Fibroblast of villous mesenchyme (primary cell): ENCODE results near the gene SLC22A2. TPM values are rescaled to one million over a fixed set of nuclear protein-coding genes. Genes with fewer than 3 reads are reported as not detected.
"Not testable (repeated sequence)": the region's sequence is repeated elsewhere in the genome, so short reads cannot be mapped to it uniquely, and the experiment has no call there.

ENCODE experiments used
- DNase-seq: peaks from one replicate; pipeline ENCODE4 v3.0.0-alpha.2; 2010; ENCODE audit warnings: low read depth
- H3K4me3 ChIP-seq: 2 replicates; pipeline ENCODE4 v1.5.1; 2011; ENCODE audit warnings: low read depth, mild to moderate bottlenecking, low read length
- total RNA-seq: library from RNA; depleted of rRNA; stranded (reverse); fragments of >200 nt; gene quantifications from 2 replicates; pipeline ENCODE4 v1.2.3, GENCODE V29; 2012
- TF ChIP-seq, protein P1 (sequence below): IDR thresholded peaks from 2 replicates; pipeline ENCODE4 v1.5.1; 2012; ENCODE audit warnings: low read depth, mild to moderate bottlenecking, low read length; ENCODE audit not compliant: insufficient read depth

SLC22A2 gene
- total RNA-seq, 1 donor = under 0.01 TPM

GRCh38 chr6:160238278-160238711, 20.3 kb downstream of the SLC22A2 start:
- TF ChIP-seq, protein P1, sequence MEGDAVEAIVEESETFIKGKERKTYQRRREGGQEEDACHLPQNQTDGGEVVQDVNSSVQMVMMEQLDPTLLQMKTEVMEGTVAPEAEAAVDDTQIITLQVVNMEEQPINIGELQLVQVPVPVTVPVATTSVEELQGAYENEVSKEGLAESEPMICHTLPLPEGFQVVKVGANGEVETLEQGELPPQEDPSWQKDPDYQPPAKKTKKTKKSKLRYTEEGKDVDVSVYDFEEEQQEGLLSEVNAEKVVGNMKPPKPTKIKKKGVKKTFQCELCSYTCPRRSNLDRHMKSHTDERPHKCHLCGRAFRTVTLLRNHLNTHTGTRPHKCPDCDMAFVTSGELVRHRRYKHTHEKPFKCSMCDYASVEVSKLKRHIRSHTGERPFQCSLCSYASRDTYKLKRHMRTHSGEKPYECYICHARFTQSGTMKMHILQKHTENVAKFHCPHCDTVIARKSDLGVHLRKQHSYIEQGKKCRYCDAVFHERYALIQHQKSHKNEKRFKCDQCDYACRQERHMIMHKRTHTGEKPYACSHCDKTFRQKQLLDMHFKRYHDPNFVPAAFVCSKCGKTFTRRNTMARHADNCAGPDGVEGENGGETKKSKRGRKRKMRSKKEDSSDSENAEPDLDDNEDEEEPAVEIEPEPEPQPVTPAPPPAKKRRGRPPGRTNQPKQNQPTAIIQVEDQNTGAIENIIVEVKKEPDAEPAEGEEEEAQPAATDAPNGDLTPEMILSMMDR = no peak
- no peak for DNase-seq
- H3K4me3 ChIP-seq = no peak overlapping the region

DNA sequence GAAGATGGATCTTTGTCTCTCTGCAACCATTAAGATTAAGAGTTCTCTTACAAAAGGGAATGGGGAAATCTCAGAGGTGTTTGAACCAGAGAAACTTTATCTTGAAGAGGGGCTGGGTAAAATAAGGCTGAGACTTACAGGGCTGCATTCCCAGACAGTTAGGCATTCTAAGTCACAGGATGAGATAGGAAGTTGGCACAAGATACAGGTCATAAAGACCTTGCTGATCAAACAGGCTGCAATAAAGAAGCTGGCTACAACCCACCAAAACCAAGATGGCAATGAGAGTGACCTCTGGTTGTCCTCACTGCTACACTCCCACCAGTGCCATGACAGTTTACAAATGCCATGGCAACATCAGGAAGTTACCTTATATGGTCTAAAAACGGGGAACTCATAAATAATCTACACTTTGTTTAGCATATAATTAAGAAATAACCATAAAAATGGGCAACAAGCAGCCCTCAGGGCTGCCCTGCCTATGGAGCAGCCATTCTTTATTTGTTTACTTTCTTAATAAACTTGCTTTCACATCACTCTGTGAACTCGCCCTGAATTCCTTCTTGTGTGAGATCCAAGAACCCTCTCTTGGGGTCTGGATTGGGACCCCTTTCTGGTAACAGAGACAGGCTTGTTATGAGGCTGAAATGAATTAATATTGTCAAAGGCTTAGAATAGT, 20.9 kb downstream of the SLC22A2 start:
- not testable (repeated sequence) for H3K4me3 ChIP-seq
- DNase-seq = peak; percentile 57

GRCh38 chr6:160236235-160236872, 22.3 kb downstream of the SLC22A2 start:
- DNase-seq, H3K4me3 ChIP-seq: not testable (repeated sequence)

GRCh38 chr6:160233950-160234640, 24.5 kb downstream of the SLC22A2 start:
- not testable (repeated sequence) for DNase-seq, H3K4me3 ChIP-seq

GRCh38 chr6:160227769-160228161, 30.9 kb downstream of the SLC22A2 start:
- DNase-seq = no peak
- TF ChIP-seq, protein P1 = no peak
- no peak overlapping the region for H3K4me3 ChIP-seq

- DNase-seq = no peak
- TF ChIP-seq, protein P1 = no peak
- no peak overlapping the region for H3K4me3 ChIP-seq
Measured at GRCh38 chr6:160227038-160227768, 31.4 kb downstream of the SLC22A2 start.

DNA sequence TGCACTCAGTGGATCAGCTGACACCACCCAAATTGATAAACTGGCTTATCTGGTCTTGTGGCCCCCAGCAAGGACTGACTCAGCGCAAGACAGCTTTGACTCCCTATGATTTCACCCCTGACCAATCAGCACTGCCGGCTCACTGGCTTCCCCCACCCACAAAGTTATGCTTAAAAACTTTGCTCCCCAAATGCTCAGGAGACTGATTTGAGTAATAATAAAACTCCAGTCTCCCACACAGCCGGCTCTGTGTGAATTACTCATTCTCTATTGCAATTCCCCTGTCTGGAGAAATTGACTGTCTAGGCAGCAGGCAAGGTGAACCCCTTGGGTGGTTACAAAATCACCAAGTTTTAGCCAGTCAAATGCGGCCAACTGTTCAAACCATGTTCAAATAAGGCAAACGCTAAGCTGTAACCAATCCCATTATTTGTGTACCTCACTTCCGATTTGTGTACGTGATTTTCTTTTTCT, 32.5 kb downstream of the SLC22A2 start:
- no peak for DNase-seq
- TF ChIP-seq, protein P1 = no peak
- no peak overlapping the region for H3K4me3 ChIP-seq

DNA sequence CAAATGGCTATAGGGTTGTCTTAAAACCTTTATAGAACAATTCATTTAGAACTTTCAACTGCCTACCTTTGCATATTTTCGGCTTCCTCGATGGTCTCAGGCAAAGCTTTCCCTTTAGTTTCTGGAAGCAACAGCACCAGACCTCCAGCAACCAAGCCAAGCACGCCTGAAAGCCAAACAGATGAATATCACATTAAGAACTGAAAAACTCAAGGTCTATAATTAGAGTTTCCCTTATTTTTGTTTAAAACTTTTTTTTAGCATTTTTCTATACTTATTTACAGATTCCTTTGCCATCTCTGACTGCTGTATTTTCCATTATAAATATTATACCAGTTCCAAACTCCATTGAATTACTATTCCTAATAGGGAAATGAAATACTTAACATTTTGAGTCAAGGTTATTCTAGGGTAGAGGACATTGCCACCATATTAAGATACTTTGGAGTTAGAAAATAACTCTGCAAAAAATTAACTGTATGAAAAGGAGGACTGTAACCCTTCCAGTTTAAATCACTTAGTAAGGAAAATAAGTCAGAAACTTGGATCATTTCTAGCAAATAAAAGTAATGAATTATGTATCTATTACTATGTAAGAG, 33.9 kb downstream of the SLC22A2 start:
- TF ChIP-seq, protein P1 = no peak
- H3K4me3 ChIP-seq = no peak overlapping the region
- no peak for DNase-seq
